ENCODE results near the gene SLC34A1.
A peak's percentile ranks its signal among the peaks of the same experiment; 100 is the strongest.

SLC34A1 gene

DNA sequence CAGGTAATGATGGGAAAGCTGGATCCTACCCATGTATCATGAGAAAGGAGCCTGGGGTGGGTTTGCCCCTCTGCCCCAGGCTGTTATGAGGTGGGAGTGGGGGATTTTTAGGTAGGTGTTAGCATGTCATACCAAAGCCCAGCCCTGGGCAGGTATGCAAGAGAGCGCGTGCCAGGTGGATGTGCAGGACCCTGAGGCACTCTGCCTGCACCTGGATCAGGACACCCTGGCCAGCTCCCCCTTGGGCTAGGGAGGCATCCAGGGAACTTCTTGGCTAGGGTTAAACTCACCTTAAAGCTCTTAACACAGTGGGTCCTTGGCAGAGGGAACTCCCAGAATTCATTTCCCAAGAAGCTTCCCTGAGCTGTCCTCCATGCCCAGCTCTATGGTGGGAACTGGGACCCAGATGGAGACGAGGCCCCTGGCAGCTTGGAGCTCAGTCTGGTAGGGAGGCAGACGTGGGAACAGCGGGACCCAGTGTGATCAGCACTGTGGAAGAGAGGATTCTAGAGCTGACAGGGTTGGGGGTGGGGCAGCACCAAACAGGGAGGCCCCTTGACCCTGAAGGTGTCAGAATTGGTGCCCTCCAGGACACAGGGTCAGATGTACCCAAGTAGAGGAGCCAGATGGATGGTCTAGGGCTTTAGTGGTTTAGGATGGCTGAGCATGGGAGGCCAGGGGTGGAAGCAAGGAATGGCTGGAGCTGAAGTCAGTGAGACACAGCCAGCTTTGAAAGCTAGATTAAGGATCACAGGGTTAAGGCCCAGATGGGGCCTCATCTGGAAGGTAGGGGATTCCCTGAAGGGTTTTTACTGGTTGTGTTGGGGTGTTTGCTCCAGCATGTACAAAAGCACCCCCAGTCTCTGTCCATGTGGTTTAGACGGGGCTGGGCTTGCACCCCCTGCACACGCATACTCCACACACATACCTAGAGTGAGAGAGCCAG, 60.1 kb downstream of the SLC34A1 start:
- no peak for DNase-seq (ENCODE audit: low read depth in 2 of 2, low spot score in 1 of 2)

GRCh38 chr5:177445052-177445916, 61.0 kb downstream of the SLC34A1 start:
- no peak for DNase-seq (ENCODE audit: low read depth in 2 of 2, low spot score in 1 of 2)

- DNase-seq (ENCODE audit: low read depth in 2 of 2, low spot score in 1 of 2), result no peak
Measured at GRCh38 chr5:177445917-177446199, 61.6 kb downstream of the SLC34A1 start.

GRCh38 chr5:177446200-177447065, 62.2 kb downstream of the SLC34A1 start, which contains the start of gene PRR7:
Gene PRR7, plus strand, starts transcription at chr5:177446814. Its CDS starts 8,254 bp downstream, at chr5:177455068.
- peak in 1 of 2 donors; percentile 53 for DNase-seq (ENCODE audit: low read depth in 2 of 2, low spot score in 1 of 2)

GRCh38 chr5:177447066-177447610, 62.9 kb downstream of the SLC34A1 start:
- DNase-seq (ENCODE audit: low read depth in 2 of 2, low spot score in 1 of 2), result peak in 1 of 2 donors; percentile 45

DNA sequence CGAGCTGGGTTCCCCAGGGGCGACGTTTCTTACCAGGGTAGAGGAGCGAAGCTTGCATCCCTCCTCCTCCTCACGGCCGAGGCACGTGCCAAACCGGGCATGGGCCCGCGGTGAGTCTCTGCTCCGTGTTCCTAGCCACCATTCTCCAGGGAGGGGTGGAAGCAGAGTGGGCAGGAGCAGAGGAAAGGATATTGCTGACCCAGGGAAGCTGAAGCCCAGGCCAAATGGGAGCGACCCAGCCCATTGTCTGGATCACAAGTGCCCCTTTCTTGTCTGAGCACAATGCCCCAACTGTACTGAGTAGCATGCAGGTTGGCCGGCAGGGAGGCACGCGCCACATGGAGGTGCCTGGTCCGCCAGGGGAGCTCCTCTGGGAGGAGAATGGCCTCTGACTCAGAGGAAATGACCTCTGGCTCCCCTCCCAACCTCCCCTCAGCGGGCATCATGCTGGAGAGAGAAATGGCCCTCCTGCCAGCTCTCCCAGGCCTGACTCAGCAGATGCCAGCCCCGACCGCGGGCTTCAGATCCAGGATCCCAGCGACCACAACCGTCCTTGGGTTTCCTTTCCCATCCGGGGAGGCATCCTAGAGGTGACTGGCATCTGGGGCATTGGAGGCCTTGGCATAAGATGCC, 63.5 kb downstream of the SLC34A1 start:
- no peak for DNase-seq (ENCODE audit: low read depth in 2 of 2, low spot score in 1 of 2)
